NCI-H345 treated with DMSO at 0.1 percent for 48 hours (cell line): ENCODE data around the gene RUSF1.
"Not testable (repeated sequence)": the region's sequence is repeated elsewhere in the genome, so short reads cannot be mapped to it uniquely, and the experiment has no call there.

Experiments
- DNase-seq: peaks from one replicate; lab custom pipeline; 2025; ENCODE audit not compliant: unreplicated experiment; lab: John Stamatoyannopoulos, UW

RUSF1 gene

DNA sequence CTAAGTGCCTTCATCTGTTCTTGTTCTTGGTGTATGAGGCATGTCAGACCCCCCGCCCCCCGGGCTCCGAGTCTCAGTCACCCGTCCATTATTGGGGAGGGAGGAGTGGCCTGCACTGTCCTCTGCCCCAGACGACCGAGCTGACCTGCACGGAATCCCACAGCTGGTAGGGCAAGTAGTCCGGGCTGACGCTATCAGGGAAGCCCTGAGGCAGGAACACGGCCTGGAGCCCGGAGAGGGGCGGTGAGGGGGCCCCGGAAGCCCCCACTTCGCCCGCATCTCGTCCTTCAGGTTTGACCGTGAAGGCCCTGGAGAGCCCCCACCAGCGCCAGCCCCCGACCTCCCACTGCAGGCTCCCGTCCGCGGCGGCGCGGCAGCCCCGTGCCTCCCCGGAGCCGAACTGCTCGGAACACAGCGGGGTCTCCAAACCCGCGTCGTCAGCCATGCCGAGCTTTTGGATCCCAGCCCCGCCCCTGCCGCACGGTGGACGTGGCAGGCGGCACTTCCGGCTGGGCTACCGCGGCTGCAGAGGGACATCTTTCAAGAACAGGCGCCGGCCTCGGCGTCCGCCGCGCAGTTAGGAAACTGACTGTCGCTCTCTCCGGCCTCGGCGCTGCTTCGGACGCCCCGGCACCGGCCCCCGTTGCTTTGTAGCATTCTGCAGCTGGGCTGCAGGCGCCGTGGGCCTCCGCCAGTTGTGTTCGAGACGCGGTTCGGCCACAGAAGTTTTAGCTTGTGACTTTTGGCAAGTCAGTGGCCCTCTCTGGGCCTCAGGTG lies at the start of gene RUSF1:
TSS of gene RUSF1 (minus strand) at position 463 of the 777 bp plus-strand sequence. CDS start at position 445, 18 bp downstream.
- DNase-seq = peak; percentile 87

DNA sequence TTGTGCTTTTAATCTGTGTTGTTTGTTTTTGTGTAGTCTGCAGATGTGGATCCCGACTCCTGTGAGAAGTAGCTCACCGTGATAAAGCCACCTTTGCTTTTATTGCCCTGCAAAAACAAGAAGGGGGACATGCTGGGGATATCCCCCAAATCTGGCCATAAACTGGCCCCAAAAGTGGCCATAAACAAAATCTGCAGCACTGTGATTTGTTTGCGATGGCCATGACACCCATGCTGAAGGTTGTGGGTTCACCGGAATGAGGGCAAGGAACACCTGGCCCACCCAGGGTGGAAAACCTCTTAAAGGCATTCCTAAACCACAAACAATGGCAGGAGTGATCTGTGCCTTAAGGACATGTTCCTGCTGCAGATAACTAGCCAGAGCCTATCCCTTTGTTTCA lies 34.6 kb upstream of the RUSF1 start:
- no peak for DNase-seq

DNA sequence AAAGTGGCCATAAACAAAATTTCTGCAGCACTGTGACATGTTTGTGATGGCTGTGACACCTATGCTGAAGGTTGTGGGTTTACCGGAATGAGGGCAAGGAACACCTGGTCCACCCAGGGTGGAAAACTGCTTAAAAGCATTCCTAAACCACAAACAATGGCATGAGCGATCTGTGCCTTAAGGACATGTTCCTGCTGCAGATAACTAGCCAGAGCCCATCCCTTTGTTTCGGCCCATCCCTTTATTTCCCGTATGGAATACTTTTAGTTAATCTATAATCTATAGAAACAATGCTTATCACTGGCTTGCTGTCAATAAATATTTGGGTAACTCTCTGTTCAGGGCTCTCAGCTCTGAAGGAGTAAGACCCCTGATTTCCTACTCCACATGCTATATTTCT lies 31.6 kb upstream of the RUSF1 start:
- DNase-seq = not testable (repeated sequence)

DNA sequence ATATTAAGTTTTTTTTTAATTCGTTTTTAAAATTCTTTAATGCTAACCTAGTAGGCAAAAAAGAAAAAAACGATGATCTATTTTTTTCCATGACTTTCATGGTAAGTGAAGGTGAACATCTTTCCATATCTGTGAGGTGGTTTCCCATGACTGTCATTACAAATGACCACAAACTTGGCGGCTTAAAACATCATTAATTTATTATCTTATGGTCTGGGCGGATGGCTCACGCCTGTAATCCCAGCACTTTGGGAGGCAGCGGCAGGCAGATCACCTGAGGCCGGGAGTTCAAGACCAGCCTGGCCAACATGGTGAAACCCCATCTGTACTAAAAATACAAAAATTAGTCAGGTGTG lies 30.0 kb upstream of the RUSF1 start:
- DNase-seq = not testable (repeated sequence)

DNA sequence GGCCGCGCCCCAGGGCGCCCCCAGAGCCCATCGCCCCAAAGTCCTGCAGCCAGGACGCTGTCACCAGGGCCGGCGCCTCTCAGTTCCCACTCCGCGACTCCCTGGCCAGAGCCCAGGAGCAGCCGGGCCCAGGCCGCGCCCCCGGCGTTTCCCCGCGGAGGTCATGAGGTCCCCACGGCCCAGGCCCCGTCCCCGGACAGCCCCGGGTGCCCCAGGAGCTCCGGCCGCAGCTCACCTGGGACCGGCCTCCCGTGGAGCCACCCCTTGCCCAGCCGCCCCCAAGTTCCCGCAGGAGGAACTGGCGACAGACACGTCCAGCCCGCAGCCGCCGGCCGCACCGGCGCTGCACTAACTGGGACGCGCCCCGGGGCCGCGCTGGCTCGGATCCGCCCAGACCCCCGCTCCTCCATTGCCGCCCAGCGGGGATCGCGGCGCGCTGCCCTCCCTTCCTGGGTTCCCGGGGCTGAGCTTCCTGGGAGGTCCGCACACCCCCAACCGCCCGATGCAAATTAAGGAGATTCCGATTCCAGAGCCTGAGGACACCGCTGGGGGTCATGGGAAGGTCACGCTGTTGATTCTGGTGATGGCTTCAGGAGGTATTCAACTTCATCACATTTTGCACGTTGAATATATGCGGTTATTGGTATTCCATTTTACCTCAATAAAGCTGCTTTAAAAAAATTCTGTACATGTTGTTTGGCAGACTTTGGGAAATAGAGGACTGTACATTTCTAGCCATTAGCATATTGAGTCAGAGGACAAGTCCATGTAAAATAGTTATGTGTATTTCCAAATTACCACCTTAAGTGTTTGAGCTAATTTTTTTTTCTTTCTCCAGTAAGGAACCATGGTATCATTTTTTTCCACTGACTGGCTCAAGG lies 29.4 kb upstream of the RUSF1 start:
- no peak for DNase-seq

DNA sequence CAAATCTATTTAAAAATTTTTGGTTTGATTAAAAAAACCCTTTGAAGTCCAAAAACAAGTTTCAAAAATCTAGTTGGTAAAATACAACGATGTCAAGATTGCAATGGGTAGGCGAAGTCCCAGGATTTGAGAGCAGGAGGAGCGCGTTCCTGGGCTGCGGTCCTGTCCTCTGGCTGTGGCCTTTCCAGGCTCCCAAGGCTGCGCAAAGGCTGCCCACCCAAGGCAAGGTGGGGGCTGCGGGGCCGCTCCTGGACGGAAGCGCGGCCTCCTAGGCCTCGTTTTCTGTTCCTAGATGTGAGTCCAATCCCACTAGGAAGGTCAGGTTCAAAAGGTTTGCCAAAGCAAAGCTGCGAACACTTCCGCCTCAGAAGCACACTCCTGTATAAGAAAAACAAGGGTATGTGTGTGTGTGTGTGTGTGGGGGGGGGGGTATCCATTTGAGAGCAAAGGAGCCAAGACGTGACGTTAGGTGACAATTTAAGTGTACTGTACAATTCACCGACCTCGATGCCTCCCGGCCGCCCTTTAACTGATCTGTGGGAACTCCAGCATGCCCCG lies 28.7 kb upstream of the RUSF1 start:
- DNase-seq = no peak

DNA sequence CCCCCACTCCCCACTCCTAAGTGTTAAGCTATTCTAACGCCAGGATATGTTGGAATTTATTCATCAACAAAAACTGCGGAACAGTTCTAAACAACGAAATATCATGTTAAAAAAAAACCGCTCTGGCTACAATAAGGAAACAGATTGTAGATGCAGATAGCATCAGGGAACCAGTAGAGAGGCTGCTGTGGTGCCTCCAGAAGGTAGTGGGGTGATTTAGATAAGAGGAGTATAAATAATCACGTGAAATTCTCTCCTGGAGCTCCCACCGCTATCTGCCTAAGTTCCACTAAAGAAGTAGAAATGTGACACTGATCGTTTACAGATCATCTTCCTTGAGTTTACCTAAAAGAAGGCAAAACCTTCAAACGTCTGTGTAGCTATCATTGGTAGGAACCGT lies 27.5 kb upstream of the RUSF1 start:
- DNase-seq = no peak

DNA sequence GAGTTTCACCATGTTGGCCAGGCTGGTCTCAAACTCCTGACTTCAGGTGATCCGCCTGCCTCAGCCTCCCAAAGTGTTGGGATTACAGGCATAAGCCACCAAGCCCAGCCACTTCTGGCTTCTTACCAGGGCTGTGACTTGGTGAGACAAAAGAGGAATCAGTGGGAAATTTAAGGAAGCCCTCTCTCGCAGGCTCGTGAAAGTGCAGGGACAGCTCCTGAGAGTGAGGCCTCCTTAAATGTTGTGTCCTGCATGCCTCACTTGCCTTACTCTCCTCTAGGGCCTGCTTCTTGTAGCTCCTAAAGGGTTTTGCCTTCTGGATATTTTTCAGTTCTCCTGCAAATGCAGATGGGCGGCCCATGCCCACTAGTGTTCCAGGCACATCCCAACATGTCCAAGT lies 24.7 kb upstream of the RUSF1 start:
- DNase-seq = no peak

DNA sequence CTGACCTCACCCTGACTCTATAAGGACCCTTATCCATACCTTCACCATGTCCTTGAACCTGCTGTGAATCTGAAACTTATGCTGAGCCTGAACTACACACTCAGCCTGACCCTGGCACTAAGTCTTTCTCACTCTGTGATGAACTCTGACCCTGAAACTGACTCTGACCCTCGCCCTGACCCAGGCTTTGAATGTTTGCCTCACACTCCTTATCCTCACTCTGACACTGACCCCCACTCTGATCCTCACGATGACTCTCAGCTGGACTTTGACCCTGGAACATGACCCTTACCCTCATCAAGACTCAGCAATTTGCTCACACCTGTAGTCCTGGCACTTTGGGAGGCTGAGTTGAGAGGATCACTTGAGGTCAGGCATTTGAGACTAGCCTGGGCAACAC lies 23.9 kb upstream of the RUSF1 start:
- no peak for DNase-seq

DNA sequence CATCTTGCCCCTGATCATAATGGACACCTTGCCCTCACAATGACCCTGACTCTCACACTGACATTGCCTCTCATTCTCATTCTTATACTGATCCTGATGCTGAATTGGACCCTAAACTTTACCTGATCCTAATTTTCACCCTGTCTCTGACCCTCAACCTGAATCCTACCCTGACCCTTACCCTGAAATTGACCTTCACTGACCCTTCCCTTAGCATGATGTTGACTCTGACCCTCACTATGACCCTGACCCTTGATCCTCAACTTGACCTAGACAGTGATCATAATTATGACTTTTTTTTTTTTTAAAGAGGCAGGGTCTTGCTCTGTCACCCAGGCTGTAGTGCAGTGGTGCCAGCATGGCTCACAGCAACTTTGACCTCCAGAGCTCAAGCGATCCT lies 22.9 kb upstream of the RUSF1 start:
- DNase-seq = no peak

DNA sequence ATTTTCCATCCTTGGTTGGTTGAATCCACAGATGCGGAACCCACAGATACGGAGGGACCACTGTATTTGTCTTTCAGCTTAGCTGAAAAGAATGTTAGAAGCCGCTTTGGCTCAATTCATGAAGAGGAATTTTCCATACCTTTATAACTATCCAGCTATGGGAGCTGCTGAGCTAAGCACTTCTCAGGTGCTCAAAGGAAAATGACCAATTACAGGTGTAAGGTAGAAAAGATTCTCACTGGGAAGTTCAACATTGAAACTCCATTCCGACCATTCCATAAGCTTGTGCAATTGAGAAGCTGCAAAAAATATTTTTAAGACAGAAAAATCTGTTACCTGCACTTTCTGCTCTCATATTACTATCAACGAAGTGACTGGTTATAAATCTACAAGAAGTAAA lies 22.2 kb upstream of the RUSF1 start:
- no peak for DNase-seq

DNA sequence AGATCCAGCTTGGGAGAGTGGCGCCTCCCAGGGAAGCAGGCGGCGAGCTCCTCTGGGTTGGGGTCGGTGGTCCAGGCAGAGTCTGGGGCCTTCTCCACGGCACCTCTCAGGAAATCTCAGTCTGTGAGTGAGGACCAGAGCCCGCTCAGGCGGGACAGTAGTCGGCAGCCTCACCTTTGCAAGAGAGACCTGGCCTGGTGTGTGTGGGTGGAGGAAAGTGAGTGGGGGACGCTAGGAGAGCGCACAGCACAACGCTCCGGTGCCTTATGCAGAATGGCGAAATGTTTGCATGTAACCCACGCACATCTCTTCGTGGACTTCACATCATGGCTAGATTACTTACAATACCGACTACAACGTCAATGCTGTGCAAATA lies 21.7 kb upstream of the RUSF1 start:
- DNase-seq = no peak

DNA sequence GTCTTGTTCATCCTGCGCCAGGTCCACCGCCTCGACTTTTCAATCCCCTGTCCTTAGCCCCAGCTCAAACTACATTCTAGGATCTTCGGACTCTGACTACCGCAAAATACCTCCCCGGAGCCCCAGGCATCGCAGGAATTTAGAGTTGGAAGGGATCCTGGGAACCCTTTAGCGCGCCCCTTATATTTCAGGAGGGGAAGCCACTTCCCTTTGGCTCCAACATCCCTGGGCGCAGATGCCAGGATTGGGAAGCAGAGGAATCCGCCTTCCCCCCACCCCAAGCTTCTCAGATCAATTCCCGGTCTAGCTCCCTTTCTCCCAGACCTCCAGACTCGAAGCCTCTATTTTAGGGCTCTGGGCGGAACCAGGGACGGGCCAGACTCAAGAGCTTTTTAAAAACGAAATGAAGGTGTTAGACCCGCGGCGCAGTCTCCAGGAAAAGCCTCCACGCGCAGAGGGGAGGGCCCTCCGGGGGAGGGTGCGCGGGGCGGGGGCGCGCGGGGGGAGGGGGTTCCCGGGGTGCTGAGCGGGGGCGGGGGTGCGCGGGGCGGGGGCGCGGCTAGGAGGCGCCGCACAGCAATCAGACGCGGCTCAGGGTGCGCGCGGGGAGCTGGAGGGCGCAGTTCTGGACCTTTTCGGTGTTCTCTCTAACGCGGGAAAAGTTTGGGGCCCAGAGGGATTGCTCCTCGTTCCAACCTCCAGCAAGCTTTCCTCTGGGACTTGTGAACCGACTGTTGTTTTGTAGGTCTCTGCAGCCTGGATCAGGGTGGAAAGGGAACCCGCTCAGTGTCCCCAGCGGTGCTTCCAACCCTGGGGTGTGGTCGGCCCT lies 21.1 kb upstream of the RUSF1 start:
- no peak for DNase-seq

DNA sequence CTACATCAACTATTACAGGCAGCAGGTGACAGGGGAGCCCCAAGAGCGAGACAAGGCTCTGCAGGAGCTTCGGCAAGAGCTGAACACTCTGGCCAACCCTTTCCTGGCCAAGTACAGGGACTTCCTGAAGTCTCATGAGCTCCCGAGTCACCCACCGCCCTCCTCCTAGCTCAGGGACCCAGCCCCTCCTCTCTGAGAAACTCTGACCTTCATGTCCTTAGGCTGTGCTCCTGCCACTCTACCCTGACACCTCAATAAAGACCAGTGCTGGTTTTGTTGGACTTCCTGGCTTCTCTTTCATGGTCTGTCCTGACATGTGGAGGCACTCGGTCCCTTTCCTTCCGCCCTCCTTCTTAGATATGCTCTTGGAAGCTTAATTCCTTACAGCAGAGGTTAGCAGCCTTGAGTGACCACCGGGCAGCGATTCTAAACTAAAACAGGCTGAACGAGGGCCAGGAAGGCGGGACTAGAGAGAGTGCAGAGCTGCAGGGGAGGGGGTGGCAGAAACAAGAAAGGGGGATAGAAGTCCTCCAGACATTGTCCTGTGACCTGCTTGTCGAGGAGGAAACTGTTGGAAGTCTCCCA lies 20.4 kb upstream of the RUSF1 start:
- no peak for DNase-seq

DNA sequence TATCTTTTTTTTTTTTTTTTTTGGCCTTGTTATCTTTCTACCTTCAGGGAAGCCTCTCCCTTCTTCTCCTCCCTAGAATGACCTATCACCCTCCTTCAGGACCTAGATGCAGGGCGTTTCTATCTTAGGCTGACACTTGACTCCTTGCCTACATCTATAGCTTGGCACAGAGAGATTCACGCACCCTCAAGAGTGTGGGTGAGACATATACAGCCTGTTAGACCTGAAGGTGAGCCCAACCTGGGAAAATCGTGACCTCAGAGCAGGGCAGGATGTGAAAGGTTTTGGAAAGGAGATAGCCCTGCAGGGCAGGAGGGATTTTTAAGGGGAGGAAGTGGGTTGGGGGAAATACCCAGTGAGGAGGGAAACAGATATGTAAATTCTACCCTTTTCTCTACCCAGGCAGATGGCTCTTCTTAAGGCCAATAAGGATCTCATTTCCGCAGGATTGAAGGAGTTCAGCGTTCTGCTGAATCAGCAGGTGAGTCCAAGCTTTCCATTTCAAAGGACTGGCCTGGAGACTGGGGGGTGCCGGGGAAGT lies 19.6 kb upstream of the RUSF1 start, which contains the start of gene AHSP:
TSS of gene AHSP (plus strand) at position 167 of the 541 bp plus-strand sequence. CDS start at position 407, 240 bp downstream.
- DNase-seq = no peak

DNA sequence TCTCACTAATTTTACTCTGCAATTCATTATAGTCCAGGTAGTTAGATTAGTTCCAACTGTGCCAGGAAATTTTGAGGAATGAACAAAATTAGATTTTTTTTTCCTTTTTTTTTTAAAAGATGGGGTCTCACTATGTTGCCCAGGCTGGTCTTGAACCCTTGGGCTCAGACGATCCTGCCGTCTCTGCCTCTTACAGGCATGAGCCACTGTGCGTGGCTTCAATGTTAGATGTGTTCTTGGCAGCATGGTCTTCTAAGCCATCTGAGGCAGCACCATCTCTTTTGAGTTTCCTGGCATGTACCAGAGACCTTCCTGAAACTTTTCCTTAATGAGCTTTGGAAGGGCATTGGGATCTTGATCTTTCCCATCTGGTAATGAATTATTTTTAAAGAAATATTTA lies 16.9 kb upstream of the RUSF1 start:
- DNase-seq = no peak

DNA sequence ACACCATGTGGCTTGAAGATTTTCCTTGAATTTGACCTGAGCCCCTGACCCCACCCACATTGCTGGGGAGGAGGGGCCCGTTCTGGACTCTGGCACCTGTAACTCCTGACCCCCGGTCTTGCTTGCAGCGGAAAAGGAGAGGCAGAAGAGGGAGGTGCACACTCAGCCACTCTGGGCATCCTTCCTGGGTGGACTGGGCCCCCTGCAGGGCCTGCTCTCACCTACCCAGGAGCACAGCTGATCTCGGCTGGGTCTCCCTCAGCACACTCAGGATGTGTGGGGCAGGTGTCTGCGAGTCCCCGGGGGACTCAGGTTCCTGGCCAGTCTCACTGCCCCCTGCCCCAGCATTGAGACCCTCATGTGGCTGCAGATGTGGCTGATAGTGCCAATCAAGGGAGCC lies 15.6 kb upstream of the RUSF1 start:
- DNase-seq = not testable (repeated sequence)

DNA sequence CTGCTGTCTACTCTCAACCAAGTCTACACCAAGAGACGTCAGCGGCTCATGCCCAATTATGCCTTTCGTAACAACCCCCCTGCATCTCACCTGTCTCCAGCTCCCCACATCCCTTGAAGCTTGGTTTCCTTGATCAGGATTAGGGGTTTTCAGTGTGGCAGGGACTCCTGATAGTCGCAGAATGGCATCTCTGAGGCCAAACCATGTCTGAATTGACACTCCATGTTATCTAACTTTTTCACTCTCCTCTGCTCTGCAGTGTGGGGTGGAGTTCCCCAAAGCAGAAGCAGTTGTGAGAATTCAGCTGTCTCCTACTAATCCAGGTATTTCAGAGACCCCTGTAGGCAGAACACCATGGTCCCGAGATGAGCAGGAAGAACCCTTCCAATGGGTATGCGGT lies 13.9 kb upstream of the RUSF1 start:
- DNase-seq = no peak

DNA sequence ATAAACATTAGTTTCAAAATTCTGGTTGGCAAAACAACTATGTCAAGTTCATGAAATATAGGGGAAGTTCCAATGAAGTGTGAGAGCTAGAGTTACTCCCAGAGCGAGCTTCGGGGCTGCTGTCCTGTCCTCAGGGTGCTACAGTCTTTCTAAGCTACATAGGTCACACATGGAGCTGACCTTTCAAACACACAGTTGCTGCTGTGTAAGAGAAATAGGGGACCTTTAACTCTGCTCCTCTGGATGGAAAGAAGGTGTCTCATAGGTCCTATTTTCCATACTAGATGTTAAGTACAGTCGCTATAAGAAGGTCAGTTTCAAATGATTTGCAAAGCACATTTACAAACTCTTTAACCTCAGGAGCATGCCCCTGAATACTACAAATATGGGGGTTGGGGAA lies 13.2 kb upstream of the RUSF1 start:
- no peak for DNase-seq

DNA sequence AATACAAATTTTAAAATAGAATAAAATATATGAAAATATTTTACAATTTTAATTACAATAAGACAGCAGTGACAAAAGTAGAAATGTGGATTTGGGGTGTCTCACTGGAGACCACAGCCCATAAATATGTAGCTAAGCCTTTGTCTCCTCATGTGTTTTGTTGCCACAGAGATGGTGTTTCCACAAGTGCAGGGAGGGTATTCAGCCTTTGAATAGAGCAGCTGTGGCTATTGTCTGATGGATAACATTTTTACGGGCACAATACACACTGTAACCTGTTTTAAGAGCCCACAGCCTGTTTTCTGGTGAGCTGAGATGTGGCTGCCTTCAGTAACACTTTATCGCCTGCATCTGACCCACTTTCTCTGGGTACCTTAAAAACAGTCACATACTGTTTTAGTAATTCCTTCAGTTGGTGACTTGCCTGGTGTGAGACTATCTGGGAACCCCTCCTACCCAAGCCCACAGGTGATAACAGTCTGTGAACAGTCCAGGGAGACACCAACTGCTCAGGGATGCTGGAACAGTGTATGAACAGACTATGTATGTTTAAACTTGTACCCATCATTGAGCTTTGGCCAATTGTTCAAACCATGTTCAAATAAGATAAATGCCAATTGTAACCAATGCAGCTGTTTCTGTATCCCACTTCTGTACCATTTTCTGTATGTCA lies 11.7 kb upstream of the RUSF1 start:
- peak; percentile 77 for DNase-seq
